Activated effector memory CD4-positive, alpha-beta T cell treated with Interleukin-2 at 50 U/mL for 16 hours (primary cell): ENCODE data around the gene FOXP4.
"Not testable (repeated sequence)": the region's sequence is repeated elsewhere in the genome, so short reads cannot be mapped to it uniquely, and the experiment has no call there.

Experiments
- DNase-seq: peaks from one replicate; pipeline ENCODE4 v3.0.0-alpha.2; 2020

FOXP4 gene

DNA sequence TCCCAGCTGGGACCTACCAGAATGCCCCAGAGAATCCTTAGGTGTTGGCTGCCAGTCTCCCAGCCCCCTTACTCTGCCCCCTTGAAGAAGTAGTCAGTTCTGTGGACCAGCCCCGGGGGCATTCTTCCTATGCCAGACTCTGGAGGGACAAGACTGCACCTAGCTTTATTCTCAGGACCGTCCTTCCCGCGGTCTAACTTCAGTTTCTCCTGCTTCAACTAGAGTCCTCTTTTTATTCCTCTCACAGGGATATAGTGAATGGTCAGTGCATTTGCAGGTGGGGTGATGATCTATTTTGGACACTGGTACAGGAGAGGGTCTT lies 56.2 kb downstream of the FOXP4 start:
- no peak for DNase-seq

DNA sequence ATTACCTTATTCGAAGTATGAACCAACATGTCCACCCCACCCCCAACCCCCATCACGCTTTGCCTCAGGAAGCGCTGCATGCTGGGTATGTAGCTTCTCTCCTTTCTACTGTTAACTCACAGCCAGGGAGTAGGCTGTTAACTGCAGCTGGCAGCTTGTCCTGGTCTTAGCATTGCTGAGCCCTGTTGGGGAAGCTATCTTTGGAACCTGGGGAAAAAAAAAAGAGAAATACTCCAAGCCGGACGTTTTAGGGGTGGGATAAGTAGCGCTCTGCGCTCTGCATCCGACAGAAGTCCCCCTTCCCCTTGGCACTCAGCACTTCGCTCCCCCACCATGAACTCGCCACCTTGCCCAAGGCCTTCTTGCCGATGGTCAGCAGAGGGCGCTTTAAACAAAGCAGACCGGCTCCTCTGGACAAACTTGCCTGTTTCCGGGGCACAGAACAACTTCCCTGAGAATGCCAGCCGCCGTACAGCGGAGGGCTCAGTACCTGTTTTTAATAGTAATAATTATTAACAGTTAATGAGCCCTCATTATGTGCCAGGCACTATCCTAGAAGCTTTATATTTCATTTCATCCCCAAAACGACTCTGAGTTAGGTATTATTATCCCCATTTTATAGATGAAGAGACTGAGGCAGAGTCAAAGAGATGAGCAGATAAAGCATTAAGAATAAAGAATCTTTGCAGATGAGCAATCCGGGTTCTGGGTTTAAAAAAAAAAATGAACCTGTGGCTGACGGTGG lies 56.9 kb downstream of the FOXP4 start:
- peak; percentile 57 for DNase-seq

DNA sequence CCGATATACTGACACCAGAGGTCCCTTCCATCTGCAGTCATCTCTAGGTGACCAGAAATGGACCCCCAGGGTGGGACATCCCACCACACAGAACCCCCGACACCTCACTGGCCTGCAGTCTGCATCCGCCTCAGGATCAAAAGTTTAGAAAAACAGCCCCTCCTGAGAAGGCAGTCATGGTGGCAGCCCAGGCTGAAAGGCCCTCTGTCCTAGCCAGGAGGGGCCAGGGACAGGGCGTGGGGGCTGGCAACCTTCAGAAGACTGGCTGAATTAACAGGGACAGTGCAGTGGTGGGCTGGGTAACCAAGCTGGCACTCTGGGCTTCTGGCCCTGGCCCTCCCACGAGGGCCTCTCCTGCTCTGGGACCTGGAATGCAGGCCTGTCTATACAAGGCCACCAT lies 57.8 kb downstream of the FOXP4 start:
- DNase-seq = no peak

DNA sequence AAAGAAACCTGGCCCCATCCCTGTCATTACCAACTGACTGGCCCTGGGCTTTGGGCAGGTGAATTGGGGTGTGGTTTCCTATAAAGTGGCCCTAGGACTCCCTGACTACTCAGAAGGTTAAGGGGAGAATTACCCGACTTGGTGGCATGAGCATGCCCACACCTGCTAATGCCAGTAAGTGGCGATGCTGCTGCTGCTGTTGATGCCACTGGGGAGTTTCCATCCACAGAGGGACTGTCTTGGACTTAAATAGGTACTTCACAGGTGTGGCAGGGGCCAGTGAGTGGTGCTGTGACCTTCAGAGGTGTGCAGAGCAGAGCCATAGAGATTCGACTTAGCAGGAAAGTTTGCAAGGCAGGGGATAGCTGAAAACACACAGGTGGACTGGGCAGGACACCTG lies 59.5 kb downstream of the FOXP4 start:
- DNase-seq = no peak

DNA sequence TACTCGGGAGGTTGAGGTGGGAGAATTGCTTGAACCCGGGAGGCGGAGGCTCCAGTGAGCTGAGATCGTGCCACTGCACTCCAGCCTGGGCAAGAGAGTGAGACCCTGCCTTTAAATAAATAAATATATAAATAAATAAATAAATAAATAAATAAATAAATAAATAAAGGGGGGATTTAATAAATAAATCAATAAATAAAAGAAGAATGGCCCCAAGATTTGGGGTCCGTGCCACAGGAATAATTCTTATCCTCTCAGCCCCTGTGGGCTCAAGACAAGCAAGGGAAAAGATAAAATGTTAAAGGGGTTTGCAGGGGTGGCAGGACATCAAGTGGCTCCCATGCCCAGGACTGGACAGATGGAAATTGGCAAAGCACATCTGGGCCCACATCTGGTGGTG lies 60.9 kb downstream of the FOXP4 start:
- DNase-seq = no peak

DNA sequence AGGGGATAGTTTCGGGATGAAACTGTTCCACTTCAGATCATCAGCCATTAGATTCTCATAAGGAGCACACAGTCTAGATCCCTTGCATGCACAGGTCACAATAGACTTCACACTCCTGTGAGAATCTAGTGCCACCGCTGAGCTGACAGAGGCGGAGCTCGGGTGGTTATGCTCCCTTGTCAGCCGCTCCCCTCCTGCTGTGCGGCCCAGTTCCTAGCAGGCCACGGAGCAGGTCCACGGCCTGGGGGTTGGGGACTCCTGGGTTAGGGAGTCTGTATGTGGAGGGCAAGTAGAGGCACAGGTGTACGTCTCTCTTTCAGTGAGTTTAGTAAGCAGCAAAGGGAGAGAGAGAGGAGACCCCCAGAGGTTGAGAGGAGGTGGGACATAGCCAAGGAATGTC lies 61.6 kb downstream of the FOXP4 start:
- no peak for DNase-seq

DNA sequence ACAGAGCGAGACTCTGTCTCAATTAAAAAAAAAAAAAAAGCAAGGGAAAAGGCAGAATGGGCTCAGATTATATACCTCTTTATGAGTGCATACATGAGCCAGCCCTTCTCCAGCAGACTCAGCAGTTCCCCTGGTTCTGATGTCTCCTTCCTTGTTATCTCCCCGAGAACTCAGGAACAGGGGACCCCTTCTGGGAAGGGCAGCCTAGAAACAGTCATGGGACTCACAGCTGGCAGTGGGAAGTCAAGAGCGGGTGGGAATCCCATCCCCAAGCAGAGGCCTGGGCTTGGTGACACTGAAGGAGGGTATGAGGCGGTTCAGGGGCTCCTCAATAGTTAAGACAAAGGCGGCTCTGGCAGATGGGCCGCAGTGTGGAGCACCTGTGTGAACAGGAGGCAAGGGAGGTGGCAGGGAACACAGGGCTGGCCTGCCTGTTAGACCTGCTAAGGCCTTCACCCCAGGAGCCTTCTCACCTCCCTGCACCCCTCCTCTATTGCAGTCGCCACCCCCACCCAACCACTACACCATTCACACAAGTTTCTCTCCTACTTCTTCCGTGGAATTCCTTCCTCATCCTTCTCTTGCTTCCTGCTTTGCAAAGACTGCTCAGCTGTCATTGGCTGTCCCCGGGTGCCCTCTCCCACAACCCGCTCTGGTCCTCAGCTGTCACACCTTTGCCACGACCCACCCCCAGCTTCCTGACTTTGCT lies 62.4 kb downstream of the FOXP4 start:
- no peak for DNase-seq

DNA sequence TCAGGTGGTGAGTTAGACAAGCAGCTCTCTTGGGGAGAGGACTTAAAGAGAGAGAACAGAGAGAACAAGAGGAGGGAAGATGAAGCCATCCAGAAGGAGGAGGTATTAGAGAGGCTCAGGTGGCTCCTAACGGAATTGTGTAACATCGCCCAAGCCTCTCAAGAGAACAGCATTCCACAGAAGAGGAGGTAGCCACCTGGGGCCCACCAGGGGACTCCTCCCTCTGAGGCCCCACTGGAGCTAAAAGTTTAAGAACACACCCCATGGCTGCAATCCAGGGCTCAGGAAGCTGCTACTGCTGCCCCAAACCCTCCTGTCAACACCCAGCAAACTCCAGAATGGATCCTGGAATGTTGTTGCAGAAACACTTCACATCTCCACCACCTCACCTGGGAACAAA lies 68.5 kb downstream of the FOXP4 start:
- no peak for DNase-seq

DNA sequence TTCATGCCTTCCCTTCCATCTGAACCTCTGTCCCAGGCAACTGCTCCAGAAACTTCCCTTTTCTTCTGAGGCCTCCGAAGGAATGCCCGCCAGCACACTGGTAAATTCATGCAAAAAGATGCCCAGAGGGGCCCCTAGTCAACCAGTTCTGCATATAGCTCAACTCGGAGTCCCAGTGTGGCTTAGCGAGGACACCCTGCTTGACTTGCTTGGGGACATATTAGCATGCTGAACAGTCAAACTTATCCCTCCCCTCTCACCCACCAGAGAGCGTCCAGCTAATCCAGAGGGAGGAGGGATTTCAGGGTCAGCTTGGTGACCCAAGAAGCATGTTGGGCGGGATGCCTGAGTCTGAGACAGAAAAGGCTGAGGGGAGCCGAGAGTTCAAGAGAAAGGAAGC lies 69.1 kb downstream of the FOXP4 start:
- no peak for DNase-seq

DNA sequence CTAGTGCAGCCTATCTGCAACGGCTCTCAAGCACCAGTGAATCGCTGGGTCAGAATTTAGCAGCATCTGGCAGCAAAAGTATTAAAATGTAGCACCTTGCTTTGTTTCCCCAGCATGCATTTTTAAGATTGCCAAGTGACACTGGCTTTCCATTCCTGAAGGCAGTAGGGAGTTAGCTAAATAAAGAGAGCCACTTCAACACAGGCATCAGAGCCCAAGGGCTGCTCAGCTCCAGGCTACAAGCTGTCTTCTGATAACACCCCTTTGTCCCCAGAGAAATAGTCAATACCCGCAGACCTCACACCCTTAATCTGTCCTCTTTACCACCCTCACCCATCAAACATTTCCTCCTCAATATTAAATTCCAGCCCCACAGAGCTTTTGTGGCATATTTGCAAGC lies 72.4 kb downstream of the FOXP4 start:
- DNase-seq = no peak

DNA sequence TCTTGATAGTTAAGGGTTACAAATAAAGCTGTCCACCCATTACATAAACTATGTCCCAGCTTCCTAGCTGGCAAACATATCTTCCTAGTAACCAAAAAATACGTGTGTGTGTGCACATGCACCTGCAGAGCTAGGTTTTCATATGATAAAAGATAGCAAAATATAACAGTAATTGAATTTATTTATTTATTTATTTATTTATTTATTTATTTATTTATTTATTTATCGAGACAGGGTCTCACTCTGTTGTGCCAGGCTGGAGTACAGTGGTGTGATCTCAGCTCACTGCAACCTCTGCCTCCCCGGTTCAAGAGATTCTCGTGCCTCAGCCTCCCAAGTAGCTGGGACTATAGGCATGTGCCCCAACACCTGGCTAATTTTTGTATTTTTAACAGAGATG lies 73.0 kb downstream of the FOXP4 start:
- not testable (repeated sequence) for DNase-seq

DNA sequence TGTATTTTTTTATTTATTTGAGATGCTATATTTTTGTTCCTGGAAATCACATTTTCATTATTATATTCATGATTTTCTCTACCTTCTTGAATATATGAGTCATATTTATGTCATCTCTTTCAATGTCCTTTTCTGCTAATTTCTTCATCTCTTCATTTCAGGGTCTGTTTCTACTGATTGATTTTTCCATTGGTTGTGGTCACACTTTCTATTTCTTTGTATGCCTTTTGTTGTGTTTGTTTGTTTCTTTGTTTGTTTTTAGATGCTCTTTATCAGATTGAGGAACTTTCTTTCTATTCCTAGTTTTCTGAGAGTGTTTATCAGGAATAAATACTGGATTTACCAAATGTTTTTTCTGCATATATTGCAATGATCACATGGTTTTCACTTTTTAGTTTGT lies 75.2 kb downstream of the FOXP4 start:
- DNase-seq = no peak

DNA sequence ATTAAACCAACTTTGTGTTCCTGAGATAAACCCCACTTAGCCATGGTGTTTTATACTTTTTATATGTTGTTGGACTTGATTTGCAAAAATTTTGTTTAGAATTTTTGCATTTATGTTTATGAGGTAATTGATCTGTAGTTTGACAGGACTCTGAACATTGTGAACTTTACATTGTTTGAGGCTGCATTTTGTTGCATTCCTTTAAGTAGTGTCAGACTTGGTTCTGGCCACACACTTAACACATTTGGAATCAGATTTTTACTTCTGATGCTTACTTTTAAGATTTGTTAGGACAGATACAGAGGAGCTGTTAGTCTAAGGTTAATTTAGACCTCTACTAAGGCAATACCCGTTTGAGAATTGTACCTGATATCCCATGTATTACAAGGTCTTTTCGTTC lies 75.6 kb downstream of the FOXP4 start:
- DNase-seq = no peak

DNA sequence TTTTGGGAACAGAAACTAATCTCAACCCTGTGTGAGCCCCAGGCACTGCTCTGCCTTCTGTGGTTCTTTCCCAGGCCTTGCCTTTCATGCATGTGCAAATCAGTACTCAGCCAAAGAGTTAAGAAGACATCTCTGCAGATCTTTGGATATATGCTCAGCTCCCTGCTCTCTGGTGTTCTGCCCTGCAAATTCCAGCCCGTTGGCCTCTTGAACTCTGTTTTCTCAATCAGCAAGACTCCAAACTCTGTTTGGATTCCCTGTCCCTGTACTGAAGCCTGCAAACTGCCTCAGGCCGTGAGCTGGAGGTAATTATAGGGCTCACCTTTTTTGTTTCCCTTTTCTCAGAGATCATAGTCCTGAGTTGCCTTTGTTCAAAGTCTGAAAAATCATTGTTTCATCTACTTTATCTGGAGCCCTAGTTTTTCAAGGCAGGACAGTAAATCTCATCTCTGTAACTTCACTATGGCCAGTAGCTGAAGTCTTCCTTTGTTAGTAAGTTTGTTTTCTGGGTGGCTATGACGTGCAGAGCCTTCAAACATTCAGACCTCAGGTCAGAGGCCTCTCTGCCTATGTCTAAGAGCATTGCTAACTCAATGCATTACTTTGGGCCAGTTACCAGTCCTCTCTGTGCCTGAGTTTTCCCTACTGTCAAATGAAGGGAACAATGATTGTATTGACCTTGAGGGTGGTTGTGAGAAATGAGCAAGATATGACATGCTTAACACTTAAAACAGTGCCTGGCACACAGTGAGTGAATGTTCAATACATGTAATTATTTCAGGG lies 76.2 kb downstream of the FOXP4 start:
- no peak for DNase-seq

DNA sequence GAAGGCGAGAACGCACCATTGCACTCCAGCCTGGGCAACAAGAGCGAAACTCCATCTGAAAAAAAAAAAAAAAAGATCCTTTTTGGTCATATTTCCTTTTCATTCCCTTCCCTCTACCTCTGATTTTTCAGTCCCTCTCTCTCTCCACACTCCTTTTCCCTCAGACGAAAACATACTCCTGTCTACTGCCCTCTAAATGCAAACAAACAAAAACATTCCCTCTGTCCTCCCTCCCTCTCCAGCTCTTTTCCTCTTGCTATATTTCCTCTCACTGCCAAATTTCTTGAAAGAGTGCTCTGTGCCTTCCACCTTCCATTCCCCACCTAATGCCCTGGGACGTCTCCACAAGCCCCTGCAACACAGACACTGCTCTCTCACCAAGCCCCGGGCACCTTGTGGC lies 77.1 kb downstream of the FOXP4 start:
- no peak for DNase-seq

DNA sequence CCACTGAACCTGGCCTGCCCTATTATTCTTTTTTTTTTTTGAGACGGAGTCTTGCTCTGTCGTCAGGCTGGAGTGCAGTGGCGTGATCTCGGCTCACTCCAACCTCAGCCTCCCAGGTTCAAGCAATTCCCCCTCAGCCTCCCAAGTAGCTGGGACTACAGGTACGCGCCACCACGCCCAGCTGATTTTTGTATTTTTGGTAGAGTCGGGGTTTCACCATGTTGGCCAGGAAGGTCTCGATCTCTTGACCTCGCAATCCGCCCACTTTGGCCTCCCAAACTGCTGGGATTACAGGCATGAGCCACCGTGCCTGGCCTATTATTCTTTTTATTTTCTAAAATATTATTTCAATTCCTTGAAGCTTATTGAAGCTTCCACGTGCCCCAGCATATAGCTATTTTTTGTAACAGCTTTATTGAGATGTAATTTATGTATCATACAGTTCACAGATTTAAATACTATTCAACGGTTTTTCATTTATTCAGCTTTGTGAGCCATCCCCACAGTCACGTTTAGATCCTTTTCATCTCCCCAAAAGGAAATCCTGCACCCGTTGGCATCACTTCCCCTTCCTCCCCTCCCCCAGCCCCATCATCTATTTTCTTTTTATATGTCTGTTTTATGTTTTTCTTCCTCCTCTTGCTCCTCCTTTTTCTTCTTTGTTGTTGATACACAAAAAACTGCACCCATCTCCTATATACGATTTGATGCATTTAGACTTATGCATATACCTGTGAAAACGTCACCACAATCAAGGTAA lies 78.6 kb downstream of the FOXP4 start:
- no peak for DNase-seq

DNA sequence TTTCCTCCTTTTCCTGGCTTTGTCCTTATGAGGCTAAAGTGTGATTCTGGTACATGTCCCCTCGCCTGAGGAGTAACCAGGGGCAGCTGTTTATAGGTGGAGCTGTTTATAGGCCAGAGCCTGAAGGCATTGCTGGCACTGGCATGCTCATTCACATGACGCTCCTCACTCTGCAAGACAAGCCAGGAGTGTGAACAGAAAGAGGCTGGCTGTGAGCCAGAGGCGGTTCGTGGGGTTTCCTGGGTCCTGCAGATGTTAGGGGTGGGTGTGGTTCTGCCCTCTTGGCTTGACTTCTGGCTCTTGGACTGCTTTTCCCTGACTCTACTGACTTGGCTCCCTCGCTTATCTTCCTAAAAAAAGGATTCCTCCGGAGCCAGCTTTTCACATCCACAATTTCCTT lies 79.3 kb downstream of the FOXP4 start:
- no peak for DNase-seq

DNA sequence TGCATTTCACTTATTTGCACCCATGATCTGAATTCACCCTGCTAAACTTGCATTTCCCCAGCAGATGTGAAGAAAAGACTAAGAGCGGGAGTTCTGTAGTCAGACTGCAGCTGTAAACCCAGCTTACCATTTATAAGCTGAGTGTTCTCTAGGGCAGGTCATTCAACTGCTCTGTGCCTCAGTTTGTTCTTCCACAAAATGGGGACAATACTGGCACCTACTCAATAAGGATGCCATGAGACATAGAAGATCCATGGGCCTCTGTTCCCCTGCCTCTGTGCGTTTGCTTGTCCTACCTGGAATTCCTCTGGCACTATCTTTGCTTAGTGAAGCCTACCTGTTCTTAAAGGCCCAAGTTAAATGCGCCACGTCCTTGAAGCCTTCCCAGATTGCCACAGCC lies 79.8 kb downstream of the FOXP4 start:
- DNase-seq = no peak

DNA sequence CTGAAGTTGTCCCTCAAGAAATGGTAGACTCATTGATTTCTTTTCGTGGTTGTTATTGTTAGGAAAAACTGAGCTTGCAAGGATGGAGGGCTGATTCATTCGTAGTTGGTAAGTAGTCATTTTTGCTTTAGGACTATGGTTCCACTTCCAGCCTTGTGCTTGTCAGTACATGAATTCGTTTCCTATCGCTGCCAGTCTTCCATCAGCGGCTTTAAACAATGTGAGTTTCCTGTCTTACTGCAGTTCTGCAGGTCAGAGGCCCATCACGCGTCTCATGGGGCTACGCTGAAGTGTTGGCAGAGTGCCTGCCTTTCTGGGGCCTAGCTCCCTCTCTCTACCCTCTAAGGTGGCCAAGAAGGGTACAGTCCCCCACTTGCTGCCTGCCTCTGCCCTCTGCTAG lies 80.7 kb downstream of the FOXP4 start:
- DNase-seq = no peak

DNA sequence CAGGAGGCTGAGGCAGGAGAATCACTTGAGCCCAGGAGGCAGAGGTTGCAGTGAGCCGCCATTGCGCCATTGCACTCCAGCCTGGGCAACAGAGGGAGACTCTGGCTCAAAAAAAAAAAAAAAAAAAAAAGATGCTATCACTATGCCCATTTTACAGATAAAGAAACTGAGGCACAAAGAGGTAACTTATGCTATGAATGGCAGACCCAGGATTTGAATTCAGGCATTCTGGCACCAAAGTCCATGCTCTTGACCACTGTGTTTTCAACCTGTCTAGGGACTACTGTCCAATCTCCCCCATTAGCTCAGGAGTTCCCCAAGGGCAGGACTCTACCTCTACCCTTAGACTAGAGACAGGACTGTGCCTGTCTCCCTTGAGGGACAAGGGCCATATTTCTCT lies 82.9 kb downstream of the FOXP4 start:
- DNase-seq = no peak

DNA sequence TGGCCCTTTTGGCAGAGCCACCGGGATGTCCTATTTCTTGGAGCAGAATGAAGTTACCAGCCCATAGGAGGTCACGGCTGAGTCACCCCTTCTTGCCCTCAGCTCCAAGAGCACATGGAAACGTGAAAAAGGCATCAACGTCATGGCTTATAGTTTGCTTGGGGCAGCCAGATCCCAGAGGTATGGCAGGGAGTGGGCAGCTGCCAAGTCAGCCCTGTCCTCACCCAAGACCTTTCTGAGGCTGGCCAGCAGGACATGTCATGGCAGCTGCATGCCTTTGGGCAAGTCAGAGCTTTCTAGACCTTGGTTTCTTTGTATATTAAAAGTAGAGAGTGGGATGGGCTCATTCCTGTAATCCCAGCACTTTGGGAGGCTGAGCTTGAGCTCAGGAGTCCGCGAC lies 83.9 kb downstream of the FOXP4 start:
- DNase-seq = no peak

DNA sequence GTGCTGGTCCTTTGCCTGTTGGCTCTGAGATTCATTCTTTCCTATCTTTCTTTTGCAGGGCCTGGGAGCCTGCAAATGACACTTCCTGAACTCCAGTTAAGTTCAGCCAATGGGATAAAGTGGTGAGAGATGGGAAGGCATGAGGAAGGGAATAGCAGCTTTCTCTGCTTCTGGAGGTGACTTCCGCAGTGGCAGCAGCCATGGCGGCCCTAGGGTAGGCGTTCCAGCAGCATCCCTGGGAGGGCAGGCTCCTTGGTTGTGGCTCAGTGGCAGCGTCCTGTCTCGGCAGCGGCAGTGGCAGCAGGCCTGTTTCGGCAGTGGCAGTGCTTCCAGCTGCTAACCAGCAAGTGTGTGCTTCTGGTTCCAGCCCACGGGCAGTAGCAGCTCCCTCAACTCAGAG lies 84.8 kb downstream of the FOXP4 start:
- DNase-seq = no peak

DNA sequence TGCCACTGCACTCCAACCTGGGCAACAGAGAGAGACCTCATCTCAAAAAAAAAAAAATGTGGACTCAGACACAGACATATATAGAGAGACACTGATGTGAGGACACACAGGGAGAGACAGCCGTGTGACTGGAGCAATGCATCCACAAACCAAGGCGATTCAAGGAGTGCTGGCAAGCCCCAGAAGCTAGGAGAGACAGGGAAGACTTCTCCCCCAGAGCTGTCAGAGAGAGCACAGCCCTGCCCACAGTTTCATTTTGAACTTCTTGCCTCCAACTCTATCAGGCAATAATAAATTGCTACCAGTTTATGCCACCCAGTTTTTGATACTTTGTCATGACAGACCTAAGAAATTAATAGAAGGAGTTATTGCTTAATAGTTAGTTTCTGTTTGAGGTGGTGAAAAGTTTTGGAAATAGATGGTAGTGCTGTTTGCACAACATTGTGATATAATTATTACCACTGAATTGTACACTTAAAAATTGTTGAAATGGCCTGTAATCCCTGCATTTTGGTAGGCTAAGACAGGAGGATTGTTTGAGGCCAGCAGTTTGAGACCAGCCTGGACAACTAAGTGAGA lies 87.0 kb downstream of the FOXP4 start:
- DNase-seq = no peak
